H9 (cell line): Measurements from ENCODE around the gene ALOX12. TPM values are rescaled to one million over a fixed set of nuclear protein-coding genes. Genes with fewer than 3 reads are reported as not detected.

Experiments used
- DNase-seq: peaks from one replicate; pipeline ENCODE4 v3.0.0-alpha.2; 2017
- H2AFZ ChIP-seq: one replicate; pipeline ENCODE4 v1.6.1; 2013; ENCODE audit warnings: mild to moderate bottlenecking, low read length, control low read depth, moderate library complexity
- H2AK5ac ChIP-seq: 2 replicates; pipeline ENCODE4 v1.6.1; 2013; ENCODE audit warnings: low read length, control low read depth, mixed read lengths; ENCODE audit not compliant: insufficient read length
- H2BK120ac ChIP-seq: one replicate; pipeline ENCODE4 v1.6.1; 2013; ENCODE audit warnings: low read depth, mild to moderate bottlenecking, low read length, control low read depth, inconsistent platforms; ENCODE audit not compliant: poor library complexity, severe bottlenecking
- H2BK12ac ChIP-seq: 2 replicates; pipeline ENCODE4 v1.6.1; 2013; ENCODE audit warnings: low read length, control low read depth, mixed read lengths, low read depth; ENCODE audit not compliant: insufficient read length
- H2BK15ac ChIP-seq: 2 replicates; pipeline ENCODE4 v1.6.1; 2013; ENCODE audit warnings: low read depth, low read length, control low read depth
- H2BK20ac ChIP-seq: one replicate; pipeline ENCODE4 v1.6.1; 2013; ENCODE audit warnings: low read depth, mild to moderate bottlenecking, low read length, control low read depth, inconsistent platforms; ENCODE audit not compliant: poor library complexity, severe bottlenecking
- H2BK5ac ChIP-seq: 2 replicates; pipeline ENCODE4 v1.6.1; 2013; ENCODE audit warnings: low read length, control low read depth, mixed read lengths; ENCODE audit not compliant: insufficient read length
- H3K14ac ChIP-seq: 2 replicates; pipeline ENCODE4 v1.6.1; 2013; ENCODE audit warnings: low read length, control low read depth; ENCODE audit not compliant: insufficient read depth
- H3K18ac ChIP-seq: 2 replicates; pipeline ENCODE4 v1.6.1; 2013; ENCODE audit warnings: low read depth, mild to moderate bottlenecking, mixed read lengths, low read length, control low read depth; ENCODE audit not compliant: insufficient read length
- H3K23ac ChIP-seq: 2 replicates; pipeline ENCODE4 v1.6.1; 2013; ENCODE audit warnings: low read length, control low read depth, mixed read lengths, low read depth; ENCODE audit not compliant: insufficient read length
- H3K23me2 ChIP-seq: 2 replicates; pipeline ENCODE4 v1.6.1; 2013; ENCODE audit warnings: low read depth, mild to moderate bottlenecking, mixed read lengths, low read length, control low read depth; ENCODE audit not compliant: insufficient read length, poor library complexity, severe bottlenecking
- H3K27ac ChIP-seq: 2 replicates; pipeline ENCODE4 v1.5.1; 2013; ENCODE audit warnings: low read length, control low read depth, mixed read lengths, low read depth; ENCODE audit not compliant: insufficient read length
- H3K27me3 ChIP-seq: 2 replicates; pipeline ENCODE4 v1.6.1; 2013; ENCODE audit warnings: low read length, control low read depth, inconsistent platforms; ENCODE audit not compliant: insufficient read depth
- H3K4ac ChIP-seq: 2 replicates; pipeline ENCODE4 v1.6.1; 2013; ENCODE audit warnings: low read depth, mild to moderate bottlenecking, control low read depth, inconsistent platforms, low read length, moderate library complexity
- H3K4me1 ChIP-seq: 2 replicates; pipeline ENCODE4 v1.6.1; 2013; ENCODE audit warnings: low read length, control low read depth, inconsistent platforms; ENCODE audit not compliant: insufficient read depth
- H3K4me2 ChIP-seq: 2 replicates; pipeline ENCODE4 v1.6.1; 2013; ENCODE audit warnings: low read length, control low read depth, mixed read lengths; ENCODE audit not compliant: insufficient read length, insufficient read depth
- H3K56ac ChIP-seq: 2 replicates; pipeline ENCODE4 v1.6.1; 2013; ENCODE audit warnings: low read depth, mild to moderate bottlenecking, mixed read lengths, low read length, control low read depth; ENCODE audit not compliant: insufficient read length
- H3K79me1 ChIP-seq: 2 replicates; pipeline ENCODE4 v1.6.1; 2013; ENCODE audit warnings: low read depth, mild to moderate bottlenecking, moderate library complexity, low read length, control low read depth, inconsistent platforms; ENCODE audit not compliant: insufficient read depth, poor library complexity, severe bottlenecking
- H3K79me2 ChIP-seq: 2 replicates; pipeline ENCODE4 v1.6.1; 2013; ENCODE audit warnings: low read length, control low read depth, inconsistent platforms; ENCODE audit not compliant: insufficient read depth
- H3K9ac ChIP-seq: 2 replicates; pipeline ENCODE4 v1.6.1; 2013; ENCODE audit warnings: low read length, control low read depth, mixed read lengths; ENCODE audit not compliant: insufficient read length; ENCODE audit errors: extremely low read depth
- H3K9me3 ChIP-seq: one replicate; pipeline ENCODE4 v1.6.1; 2013; ENCODE audit warnings: low read depth, low read length, inconsistent platforms; ENCODE audit not compliant: control insufficient read depth
- H3T11ph ChIP-seq: one replicate; pipeline ENCODE4 v1.6.1; 2013; ENCODE audit warnings: mild to moderate bottlenecking, low read length, control low read depth, inconsistent platforms
- H4K20me1 ChIP-seq: one replicate; pipeline ENCODE4 v1.6.1; 2013; ENCODE audit not compliant: control insufficient read depth, insufficient read length, insufficient read depth
- H4K5ac ChIP-seq: 2 replicates; pipeline ENCODE4 v1.6.1; 2013; ENCODE audit warnings: low read depth, mild to moderate bottlenecking, mixed read lengths, low read length, control low read depth; ENCODE audit not compliant: insufficient read length
- H4K8ac ChIP-seq: replicated peaks from 2 replicates; pipeline ENCODE4 v1.6.1; 2013; ENCODE audit warnings: low read length, control low read depth, mixed read lengths, low read depth; ENCODE audit not compliant: insufficient read length
- H4K91ac ChIP-seq: 2 replicates; pipeline ENCODE4 v1.6.1; 2013; ENCODE audit warnings: low read depth, mild to moderate bottlenecking, moderate library complexity, mixed read lengths, low read length, control low read depth; ENCODE audit not compliant: insufficient read length
- H3K27ac Mint-ChIP-seq, 3 experiments: 2 replicates in 2 of 3; 3 replicates in 1 of 3; pipeline ENCODE4 v1.8.0; 2020 to 2021; ENCODE audit warnings: mixed read lengths in 3 of 3, mild to moderate bottlenecking in 1 of 3, moderate library complexity in 1 of 3
- H3K27me3 Mint-ChIP-seq: 2 replicates; pipeline ENCODE4 v1.8.0; 2021; ENCODE audit warnings: low read depth, mild to moderate bottlenecking, moderate library complexity, mixed read lengths
- H3K36me3 Mint-ChIP-seq, 3 experiments: 2 replicates in 2 of 3; 3 replicates in 1 of 3; pipeline ENCODE4 v1.8.0; 2020 to 2021; ENCODE audit warnings: low read depth in 3 of 3, mixed read lengths in 3 of 3; ENCODE audit not compliant: insufficient read depth in 1 of 3
- H3K4me1 Mint-ChIP-seq, 2 experiments: 2 replicates each; pipeline ENCODE4 v1.8.0; 2020; ENCODE audit warnings: mixed read lengths in 2 of 2
- H3K4me3 Mint-ChIP-seq, 2 experiments: 2 replicates in 1 of 2; 3 replicates in 1 of 2; pipeline ENCODE4 v1.8.0; 2020 to 2021; ENCODE audit warnings: mild to moderate bottlenecking in 2 of 2, mixed read lengths in 2 of 2, moderate library complexity in 1 of 2
- H3K9me3 Mint-ChIP-seq, 2 experiments: 2 replicates in 1 of 2; 3 replicates in 1 of 2; pipeline ENCODE4 v1.8.0; 2020; ENCODE audit warnings: mild to moderate bottlenecking in 2 of 2, mixed read lengths in 2 of 2, moderate library complexity in 1 of 2
- WGBS: extraction: QIAGEN DNeasy Blood & Tissue Kit; methylation state at CpG from one replicate; pipeline ENCODE4 v1.1.7; 2013; ENCODE audit warnings: missing lambda C conversion rate, low lambda C conversion rate, mixed read lengths; ENCODE audit not compliant: insufficient read length; ENCODE audit errors: extremely low coverage; 5-methylcytosine and 5-hydroxymethylcytosine counted together
- total RNA-seq: library from RNA; stranded (reverse); gene quantifications from 2 replicates; pipeline ENCODE4 v1.2.1, GENCODE V29; 2021
- TF ChIP-seq, protein P1 (sequence below): fragments of 200-600 bp; sonication (generic); conservative IDR thresholded peaks from 3 replicates; pipeline ENCODE4 v1.8.0; 2021; ENCODE audit warnings: antibody characterized with exemption, mild to moderate bottlenecking

Gene ALOX12
- total RNA-seq, 1 experiment from 2014 or later: 0.81 TPM

GRCh38 chr17:7058831-7059447 lies 63.1 kb downstream of the ALOX12 start:
- Histone ChIP-seq H3K79me1 (no peaks in the 10 kb centered on the region), H3K4ac (no peak overlapping the region), H2BK12ac (no peak overlapping the region), H4K5ac (no peak overlapping the region), H2BK5ac (no peak overlapping the region), H3K27ac (no peak overlapping the region), H3K23ac (no peak overlapping the region), H2AK5ac (no peak overlapping the region), H3K27me3 (no peaks in the 10 kb centered on the region), H2AFZ (no peak overlapping the region), H3K23me2 (no peaks in the 10 kb centered on the region), H2BK15ac (no peak overlapping the region), H3K79me2 (no peaks in the 10 kb centered on the region), H4K91ac (no peak overlapping the region), H3K4me1 (no peaks in the 10 kb centered on the region), H4K8ac (no peak overlapping the region), H3T11ph (no peak overlapping the region), H3K9ac (no peak overlapping the region), H3K4me2 (no peak overlapping the region), H3K18ac (no peak overlapping the region), H3K9me3 (no peaks in the 10 kb centered on the region), H3K56ac (no peak overlapping the region), H3K14ac (no peak overlapping the region), H4K20me1 (no peaks in the 10 kb centered on the region), H2BK20ac (no peak overlapping the region), H2BK120ac (no peak overlapping the region)
- TF ChIP-seq, protein P1, sequence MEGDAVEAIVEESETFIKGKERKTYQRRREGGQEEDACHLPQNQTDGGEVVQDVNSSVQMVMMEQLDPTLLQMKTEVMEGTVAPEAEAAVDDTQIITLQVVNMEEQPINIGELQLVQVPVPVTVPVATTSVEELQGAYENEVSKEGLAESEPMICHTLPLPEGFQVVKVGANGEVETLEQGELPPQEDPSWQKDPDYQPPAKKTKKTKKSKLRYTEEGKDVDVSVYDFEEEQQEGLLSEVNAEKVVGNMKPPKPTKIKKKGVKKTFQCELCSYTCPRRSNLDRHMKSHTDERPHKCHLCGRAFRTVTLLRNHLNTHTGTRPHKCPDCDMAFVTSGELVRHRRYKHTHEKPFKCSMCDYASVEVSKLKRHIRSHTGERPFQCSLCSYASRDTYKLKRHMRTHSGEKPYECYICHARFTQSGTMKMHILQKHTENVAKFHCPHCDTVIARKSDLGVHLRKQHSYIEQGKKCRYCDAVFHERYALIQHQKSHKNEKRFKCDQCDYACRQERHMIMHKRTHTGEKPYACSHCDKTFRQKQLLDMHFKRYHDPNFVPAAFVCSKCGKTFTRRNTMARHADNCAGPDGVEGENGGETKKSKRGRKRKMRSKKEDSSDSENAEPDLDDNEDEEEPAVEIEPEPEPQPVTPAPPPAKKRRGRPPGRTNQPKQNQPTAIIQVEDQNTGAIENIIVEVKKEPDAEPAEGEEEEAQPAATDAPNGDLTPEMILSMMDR: no peak
- DNase-seq: no peak
- Mint-ChIP-seq H3K27me3 (peaks cover 16% of the 10 kb centered on the region), H3K9me3 (no peaks in the 10 kb centered on the region; a peak in 1 of 5 replicates), H3K4me3 (no peak overlapping the region), H3K27ac (no peak overlapping the region), H3K4me1 (peaks cover 3 to 4% of the 10 kb centered on the region in 2 experiments; a peak in 3 of 4 replicates), H3K36me3 (no peaks in the 10 kb centered on the region)
- no CpG with 5 or more reads among the region's 7 CpGs for WGBS

Other genes with a start within 250 kb of the ALOX12 start
- not detected in 2 replicates for gene XAF1, start 240.0 kb upstream of the ALOX12 start, total RNA-seq
- not detected in 2 replicates for gene FBXO39, start 219.8 kb upstream of the ALOX12 start, total RNA-seq
- not detected in 2 replicates for gene TEKT1, start 164.3 kb upstream of the ALOX12 start, total RNA-seq
- gene RNASEK, start 16.6 kb downstream of the ALOX12 start, total RNA-seq: 161 and 167 TPM in 2 replicates
- gene BCL6B, start 27.0 kb downstream of the ALOX12 start, total RNA-seq: 3.3 and 4.9 TPM in 2 replicates
- 6.1 and 6.8 TPM in 2 replicates for gene SLC16A13, start 40.0 kb downstream of the ALOX12 start, total RNA-seq
- 0.13 TPM in 1 of 2 replicates, not detected in the other for gene SLC16A11, start 48.0 kb downstream of the ALOX12 start, total RNA-seq
- gene CLEC10A, start 84.2 kb downstream of the ALOX12 start, total RNA-seq: not detected in 2 replicates
- not detected in 2 replicates for gene ASGR2, start 118.8 kb downstream of the ALOX12 start, total RNA-seq
- gene ASGR1, start 183.3 kb downstream of the ALOX12 start, total RNA-seq: 5.2 and 5.9 TPM in 2 replicates
- gene DLG4, start 223.8 kb downstream of the ALOX12 start, total RNA-seq: 38.2 and 38.3 TPM in 2 replicates
- gene ACADVL, start 223.9 kb downstream of the ALOX12 start, total RNA-seq: 272 and 283 TPM in 2 replicates
- 82.9 and 84.1 TPM in 2 replicates for gene DVL2, start 238.5 kb downstream of the ALOX12 start, total RNA-seq
- gene PHF23, start 243.4 kb downstream of the ALOX12 start, total RNA-seq: 105 and 110 TPM in 2 replicates
- gene GABARAP, start 246.4 kb downstream of the ALOX12 start, total RNA-seq: 261 and 266 TPM in 2 replicates